HG03108 (cell line): Measurements from ENCODE around the gene NOP14.
"Not testable (repeated sequence)": the region's sequence is repeated elsewhere in the genome, so short reads cannot be mapped to it uniquely, and the experiment has no call there.

Experiments
- ATAC-seq: cut with Tn5 transposase; IDR thresholded peaks from one replicate; pipeline ENCODE4 v1.9.1; 2021; ENCODE audit warnings: moderate library complexity; ENCODE audit not compliant: unreplicated experiment

NOP14 gene

GRCh38 chr4:2932951-2933565 is 30.1 kb downstream of the NOP14 start:
- no peak for ATAC-seq

DNA sequence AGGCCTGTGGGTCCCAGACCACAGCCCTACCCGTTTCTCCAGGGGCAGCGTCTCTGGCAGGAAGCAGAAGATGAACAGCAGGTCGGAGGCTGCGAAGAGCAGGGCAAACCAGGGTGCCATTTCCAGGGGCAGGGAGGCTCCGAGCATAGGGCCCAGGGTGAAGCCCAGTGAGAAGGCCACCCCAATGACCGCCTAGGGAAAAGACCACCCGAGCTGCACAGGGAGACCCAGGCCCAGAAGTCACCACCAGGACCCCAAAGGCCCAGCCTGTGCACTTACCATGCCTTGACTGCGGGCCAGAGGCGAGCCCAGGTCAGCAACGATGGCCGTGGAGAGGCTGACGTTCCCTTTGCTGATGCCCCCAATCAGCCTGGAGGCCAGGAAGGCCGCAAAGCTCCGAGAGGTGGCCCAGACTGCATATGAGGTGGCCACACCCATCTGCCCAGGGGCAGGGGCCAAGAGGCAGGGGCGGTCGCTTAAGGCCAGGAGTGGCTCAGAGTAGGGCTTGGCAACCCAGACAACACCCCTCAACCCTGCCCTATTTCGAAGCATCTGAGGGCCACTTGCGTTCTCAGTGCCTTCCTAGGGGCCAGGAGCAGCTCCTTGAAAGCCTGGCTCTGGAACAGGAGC is 30.8 kb downstream of the NOP14 start:
- no peak for ATAC-seq

GRCh38 chr4:2931512-2932301 is 31.5 kb downstream of the NOP14 start:
- peak; percentile 40 for ATAC-seq

DNA sequence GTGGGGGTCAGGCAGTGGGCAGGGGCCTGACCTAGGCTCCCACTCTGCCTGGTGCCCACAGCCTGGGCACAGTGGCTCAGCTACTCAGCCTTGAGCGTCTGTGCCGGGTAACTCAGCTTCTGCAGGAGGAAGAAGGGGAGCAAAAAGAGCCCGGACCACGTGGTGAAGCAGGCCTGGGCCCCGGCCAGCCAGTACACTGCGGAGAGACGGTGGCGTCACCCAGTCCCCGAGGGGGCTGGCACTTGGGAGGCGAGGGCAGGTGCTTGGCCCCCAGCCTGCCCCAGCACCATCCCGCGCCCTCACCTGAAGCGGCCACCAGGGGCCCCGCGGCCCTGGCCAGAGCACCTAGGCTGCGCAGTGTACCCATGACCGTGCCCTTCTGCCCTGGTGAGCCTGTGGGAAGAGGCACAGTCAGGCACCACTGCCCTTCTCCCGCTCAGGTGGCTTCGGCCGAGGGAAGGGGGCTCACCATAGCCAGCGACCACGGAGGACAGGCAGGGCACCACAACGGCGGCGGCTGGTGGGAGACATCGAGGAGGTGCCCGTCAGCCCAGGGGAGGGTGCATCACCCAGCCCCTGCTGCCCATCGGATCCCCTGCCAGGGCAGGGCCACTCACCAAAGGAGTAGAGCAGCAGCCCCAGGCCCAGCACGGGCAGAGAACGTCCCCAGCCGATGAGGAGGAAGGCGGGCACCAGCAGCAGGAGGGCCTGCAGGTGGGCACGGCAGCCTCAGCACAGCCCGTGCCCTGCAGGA is 32.3 kb downstream of the NOP14 start:
- no peak for ATAC-seq

GRCh38 chr4:2930135-2930757 is 33.0 kb downstream of the NOP14 start:
- ATAC-seq = no peak

GRCh38 chr4:2929469-2929868 is 33.7 kb downstream of the NOP14 start:
- ATAC-seq = no peak

- ATAC-seq = no peak
Measured at GRCh38 chr4:2928242-2929176, 34.7 kb downstream of the NOP14 start.

GRCh38 chr4:2927696-2928075 is 35.5 kb downstream of the NOP14 start:
- no peak for ATAC-seq

GRCh38 chr4:2927016-2927695 is 36.0 kb downstream of the NOP14 start:
- ATAC-seq = no peak

DNA sequence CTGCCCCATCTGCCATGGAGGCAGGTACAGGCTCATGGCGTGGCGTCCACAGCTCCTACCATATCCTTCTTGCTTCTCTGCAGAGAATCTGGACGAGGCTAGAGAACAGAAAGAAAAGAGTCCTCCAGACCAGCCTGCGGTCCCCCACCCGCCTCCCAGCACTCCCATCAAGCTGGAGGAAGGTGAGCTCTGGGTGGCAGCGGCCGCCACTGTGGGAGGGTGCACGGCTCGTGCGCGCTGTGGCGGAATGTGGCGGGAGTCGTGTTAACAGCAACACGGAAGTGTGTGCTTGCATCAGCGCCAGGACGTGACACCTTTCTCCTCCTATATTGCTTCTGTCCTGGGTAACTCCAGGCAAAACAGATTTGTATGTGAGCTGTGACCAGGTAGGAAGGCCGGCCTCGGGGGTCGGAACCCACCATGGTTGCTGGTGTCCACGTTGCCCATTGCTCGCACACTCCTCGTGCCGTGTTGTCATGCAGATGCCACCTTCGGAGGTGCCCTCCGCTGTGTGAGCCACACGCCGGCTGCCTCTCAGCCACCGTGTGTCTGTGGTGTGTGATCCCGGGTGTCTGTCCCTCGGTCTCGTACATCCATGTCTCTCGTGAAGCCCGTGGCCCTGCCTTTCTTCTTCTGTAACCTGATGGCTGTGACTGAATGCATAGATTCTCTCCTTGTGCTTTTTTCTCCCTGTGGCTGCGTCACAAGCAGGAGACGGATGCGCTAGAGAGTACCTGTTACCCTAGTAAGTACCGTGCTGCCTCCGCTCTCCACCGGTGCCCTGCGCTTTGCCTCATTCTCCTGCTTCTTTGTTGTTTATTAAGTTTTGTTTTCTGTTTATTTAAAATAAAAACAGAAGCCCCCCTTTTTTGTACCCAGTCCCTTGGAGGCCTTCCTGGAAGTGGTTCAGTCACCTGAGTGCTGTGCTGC is 37.0 kb downstream of the NOP14 start:
- no peak for ATAC-seq

DNA sequence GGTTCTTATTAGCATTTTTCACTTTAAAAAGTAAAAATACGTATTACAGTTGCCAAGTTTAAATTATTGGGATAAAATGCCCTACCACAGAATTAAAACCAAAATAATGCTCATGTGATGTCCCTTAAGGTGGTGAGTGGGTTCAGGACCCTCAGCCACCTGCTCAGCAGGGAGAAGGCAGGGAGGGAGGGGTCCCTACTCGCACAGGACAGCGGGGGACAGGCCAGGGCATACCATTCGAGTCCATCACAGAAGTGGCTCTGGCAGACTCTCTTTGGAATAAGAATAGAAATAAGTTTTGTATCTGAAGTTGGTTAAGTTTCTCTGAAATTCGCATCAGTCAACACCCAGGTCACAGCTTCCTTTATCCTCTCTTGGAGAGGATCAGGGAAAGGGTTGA is 37.7 kb downstream of the NOP14 start:
- ATAC-seq = no peak

GRCh38 chr4:2924765-2925301 is 38.4 kb downstream of the NOP14 start:
- ATAC-seq = no peak

DNA sequence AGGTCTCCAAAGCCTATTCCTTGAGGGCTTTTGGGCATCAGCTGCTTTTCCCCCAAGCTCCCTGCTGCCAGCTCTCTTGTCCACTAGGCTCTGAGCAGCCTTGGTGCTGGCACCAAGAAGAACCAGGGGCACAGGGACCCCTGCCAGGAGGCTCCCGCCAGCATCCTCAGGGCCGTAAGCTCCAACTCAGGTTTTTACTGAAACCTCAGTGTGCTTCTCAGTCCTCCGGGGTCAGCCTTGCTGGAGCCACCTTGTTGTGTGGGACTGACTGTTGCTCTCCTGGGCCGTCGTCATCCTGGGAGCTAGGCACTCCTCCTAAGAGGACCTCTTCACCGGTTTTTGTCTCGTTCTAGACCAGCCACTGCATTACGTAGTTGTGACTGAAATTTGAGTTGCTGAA is 38.9 kb downstream of the NOP14 start:
- ATAC-seq = no peak

DNA sequence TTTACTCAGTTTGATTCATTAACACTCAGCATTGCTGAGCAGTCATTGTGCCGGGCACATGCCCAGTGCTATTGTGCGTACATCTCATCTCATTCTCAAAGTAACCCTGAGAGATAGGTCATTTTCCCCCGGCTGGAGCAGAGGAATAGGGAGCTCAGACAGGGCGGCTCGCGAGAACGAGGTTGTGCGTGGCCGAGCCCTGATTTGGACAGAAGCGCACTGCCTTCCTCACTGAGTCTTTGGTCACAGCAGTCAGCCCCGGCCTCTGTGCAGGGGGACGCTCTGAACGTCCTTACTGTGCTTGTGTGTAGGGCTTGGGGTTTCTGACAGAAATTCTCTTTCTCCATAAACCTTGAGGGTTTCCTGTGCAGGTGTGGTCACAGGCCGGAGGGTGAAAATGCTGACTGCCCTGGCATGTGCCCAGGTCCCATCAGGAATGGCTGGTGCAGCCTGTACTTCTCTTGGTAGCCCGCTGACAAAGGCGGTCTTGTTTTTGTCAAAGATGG is 39.5 kb downstream of the NOP14 start:
- no peak for ATAC-seq

- no peak for ATAC-seq
Measured at GRCh38 chr4:2923141-2923551, 40.1 kb downstream of the NOP14 start.

DNA sequence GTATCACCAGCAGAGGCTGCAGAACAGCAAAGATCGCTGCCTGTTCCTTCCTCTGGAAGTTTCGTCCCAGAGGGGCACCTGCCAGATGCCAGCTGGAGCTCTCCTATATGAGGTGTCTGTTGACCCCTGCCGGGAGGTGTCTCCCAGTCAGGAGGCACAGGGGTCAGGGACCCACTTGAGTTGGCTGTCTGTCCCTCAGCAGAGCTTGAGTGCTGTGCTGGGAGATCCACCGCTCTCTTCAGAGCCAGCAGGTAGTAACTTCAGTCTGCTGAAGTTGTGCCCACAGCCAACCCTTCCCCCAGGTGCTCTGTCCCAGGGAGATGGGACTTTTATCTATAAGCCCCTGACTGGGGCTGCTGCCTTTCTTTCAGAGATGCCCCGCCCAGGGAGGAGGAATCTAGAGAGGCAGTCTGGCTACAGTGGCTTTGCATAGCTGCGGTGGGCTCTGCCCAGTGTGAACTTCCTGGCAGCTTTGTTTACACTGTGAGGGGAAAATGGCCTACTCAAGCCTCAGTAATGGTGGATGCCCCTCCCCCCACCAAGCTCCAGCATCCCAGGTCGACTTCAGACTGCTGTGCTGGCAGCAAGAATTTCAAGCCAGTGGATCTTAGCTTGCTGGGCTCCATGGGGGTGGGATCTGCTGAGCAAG is 40.6 kb downstream of the NOP14 start:
- not testable (repeated sequence) for ATAC-seq

DNA sequence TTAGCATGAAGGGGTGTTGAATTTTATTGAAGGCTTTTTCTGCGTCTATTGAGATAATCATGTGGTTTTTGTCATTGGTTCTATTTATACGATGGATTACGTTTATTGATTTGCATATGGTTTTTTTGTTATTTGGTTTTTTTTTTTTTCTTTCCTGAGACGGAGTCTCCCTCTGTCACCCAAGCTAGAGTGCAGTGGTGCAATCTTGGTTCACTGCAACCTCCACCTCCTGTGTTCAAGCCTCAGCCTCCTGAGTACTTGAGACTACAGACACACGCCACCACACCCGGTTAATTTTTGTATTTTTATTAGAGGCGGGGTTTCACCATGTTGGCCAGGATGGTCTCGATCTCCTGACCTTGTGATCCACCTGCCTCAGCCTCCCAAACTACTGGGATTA is 44.5 kb downstream of the NOP14 start:
- not testable (repeated sequence) for ATAC-seq
